Measurements from ENCODE around the gene DHDH. TPM values are rescaled to one million over a fixed set of nuclear protein-coding genes. Genes with fewer than 3 reads are reported as not detected.

The DHDH gene
- total and polyA plus RNA-seq, 2 experiments from 2014 or later = 0.69 to 4.7 TPM

- Mint-ChIP-seq H3K4me3 (no peak overlapping the region; the same call in 2 of the 3 replicates), H3K9me3 (peaks cover 11% of the 10 kb centered on the region; the same call in 2 of the 3 replicates), H3K4me1 (peaks cover 7% of the 10 kb centered on the region; the same call in 2 of the 3 replicates), H3K27ac (no peak overlapping the region), H3K27me3 (ENCODE audit: insufficient read depth, low read depth, poor library complexity) (peaks cover 10% of the 10 kb centered on the region), H3K36me3 (ENCODE audit: low read depth) (peaks cover 19% of the 10 kb centered on the region; the same call in 1 of the 3 replicates)
- H3K79me2 ChIP-seq (replicated peaks; ENCODE audit: insufficient read depth) = no peaks in the 10 kb centered on the region
- H3K27me3 ChIP-seq (ENCODE audit: insufficient read depth) = no peaks in the 10 kb centered on the region
- no peaks in the 10 kb centered on the region for H3K36me3 ChIP-seq (ENCODE audit: insufficient read depth)
- no peak for ATAC-seq
- no peak overlapping the region for H3K27ac ChIP-seq (ENCODE audit: low read depth)
- 0 out of 2 replicates have a peak, but pooled peaks cover 2% of the 10 kb centered on the region for H3F3A ChIP-seq (replicated peaks; ENCODE audit: low read depth)
- H2AFZ ChIP-seq = no peak overlapping the region
- no peak for DNase-seq (ENCODE audit: low spot score)
- no peak overlapping the region for H3K4me2 ChIP-seq
- H4K20me1 ChIP-seq (replicated peaks; ENCODE audit: insufficient read depth) = no peaks in the 10 kb centered on the region
- no peaks in the 10 kb centered on the region for H3K9me2 ChIP-seq (ENCODE audit: insufficient read depth)
- H3K4me1 ChIP-seq (ENCODE audit: insufficient read depth) = peaks cover 7% of the 10 kb centered on the region; the same call in 1 of the 2 replicates
- TF ChIP-seq NANOG (IDR thresholded peaks at IDR 0.05; ENCODE audit: borderline replicate concordance) (no peak), REST (IDR thresholded peaks at IDR 0.05; ENCODE audit: unreplicated experiment) (no peak), ZNF331 (CRISPR knock-in tag; IDR thresholded peaks at IDR 0.05; ENCODE audit: low read depth) (no peak), EZH2phosphoT487 (IDR thresholded peaks at IDR 0.05; ENCODE audit: unreplicated experiment) (no peak), ZNF462 (CRISPR knock-in tag; IDR thresholded peaks at IDR 0.05) (no peak), JUNB (IDR thresholded peaks at IDR 0.05; ENCODE audit: unreplicated experiment) (no peak), STAT1 (IDR thresholded peaks at IDR 0.05; ENCODE audit: unreplicated experiment) (no peak)
- H3K4me3 ChIP-seq = no peak overlapping the region
These were observed 49.8 kb upstream of the DHDH start for GRCh38 chr19:48883726-48884125.

Data from GM23338 (cell line).